GM18505 (cell line): ENCODE results near the gene MINK1.

Experiments
- ATAC-seq: cut with Tn5 transposase; IDR thresholded peaks from one replicate; pipeline ENCODE4 v1.9.1; 2021; ENCODE audit not compliant: unreplicated experiment
- POLR2A ChIP-seq: IDR thresholded peaks from 4 replicates; pipeline ENCODE4 v1.6.1; 2011; ENCODE audit warnings: borderline replicate concordance; ENCODE audit not compliant: insufficient read depth, insufficient read length; ENCODE audit errors: extremely low read depth

MINK1 gene

GRCh38 chr17:4833941-4834680 lies 971 bp downstream of the MINK1 start:
- TF ChIP-seq POLR2A = no peak
- ATAC-seq = no peak

GRCh38 chr17:4834681-4835020 lies 1.5 kb downstream of the MINK1 start:
- no peak for TF ChIP-seq POLR2A
- no peak for ATAC-seq

GRCh38 chr17:4836221-4836620 lies 3.1 kb downstream of the MINK1 start:
- no peak for TF ChIP-seq POLR2A
- no peak for ATAC-seq

- no peak for TF ChIP-seq POLR2A
- no peak for ATAC-seq
Measured at GRCh38 chr17:4837471-4838308, 4.5 kb downstream of the MINK1 start.

GRCh38 chr17:4838309-4838785 lies 5.2 kb downstream of the MINK1 start:
- ATAC-seq = no peak
- no peak for TF ChIP-seq POLR2A

- ATAC-seq = no peak
Measured at GRCh38 chr17:4839221-4839620, 6.1 kb downstream of the MINK1 start.

GRCh38 chr17:4839965-4840892 lies 7.1 kb downstream of the MINK1 start:
- ATAC-seq = no peak
- no peak for TF ChIP-seq POLR2A

More at GRCh38 chr17:4839221-4839620, 6.1 kb downstream of the MINK1 start:
- no peak for TF ChIP-seq POLR2A

- ATAC-seq = no peak
- TF ChIP-seq POLR2A = no peak
Measured at GRCh38 chr17:4840893-4841242, 7.7 kb downstream of the MINK1 start.

GRCh38 chr17:4842376-4842775 lies 9.2 kb downstream of the MINK1 start:
- no peak for ATAC-seq
- TF ChIP-seq POLR2A = no peak

GRCh38 chr17:4843321-4844000 lies 10.3 kb downstream of the MINK1 start:
- TF ChIP-seq POLR2A = no peak
- no peak for ATAC-seq

GRCh38 chr17:4845118-4845517 lies 12.0 kb downstream of the MINK1 start:
- ATAC-seq = no peak

GRCh38 chr17:4846635-4847390 lies 13.7 kb downstream of the MINK1 start:
- no peak for TF ChIP-seq POLR2A
- no peak for ATAC-seq

More at GRCh38 chr17:4845118-4845517, 12.0 kb downstream of the MINK1 start:
- TF ChIP-seq POLR2A = no peak
